Endodermal cell (in vitro differentiated cells): Measurements from ENCODE around the gene ARHGAP45. TPM values are rescaled to one million over a fixed set of nuclear protein-coding genes. Genes with fewer than 3 reads are reported as not detected.

Source experiments
- DNase-seq: peaks from one replicate; pipeline ENCODE4 v3.0.0-alpha.2; 2017
- H3K27ac ChIP-seq: 2 replicates; pipeline ENCODE4 v1.5.1; 2013; ENCODE audit warnings: mild to moderate bottlenecking, low read depth, low read length, moderate library complexity
- H3K27me3 ChIP-seq: 2 replicates; pipeline ENCODE4 v1.6.1; 2013; ENCODE audit warnings: mild to moderate bottlenecking, low read length, moderate library complexity; ENCODE audit not compliant: insufficient read depth, control insufficient read depth, poor library complexity, severe bottlenecking
- H3K36me3 ChIP-seq: 2 replicates; pipeline ENCODE4 v1.7.0; 2013; ENCODE audit warnings: mild to moderate bottlenecking, low read length, moderate library complexity; ENCODE audit not compliant: control insufficient read depth, insufficient read depth
- H3K4me1 ChIP-seq: one replicate; pipeline ENCODE4 v1.7.0; 2013; ENCODE audit warnings: low read length; ENCODE audit not compliant: control insufficient read depth, insufficient read depth
- H3K4me3 ChIP-seq: 2 replicates; pipeline ENCODE4 v1.5.1; 2013; ENCODE audit warnings: mild to moderate bottlenecking, low read length, moderate library complexity
- H3K9ac ChIP-seq: 2 replicates; pipeline ENCODE4 v1.6.1; 2013; ENCODE audit warnings: mild to moderate bottlenecking, low read length, moderate library complexity; ENCODE audit not compliant: poor library complexity, severe bottlenecking; ENCODE audit errors: extremely low read depth
- H3K9me3 ChIP-seq: 2 replicates; pipeline ENCODE4 v1.6.1; 2013; ENCODE audit warnings: mild to moderate bottlenecking, low read length, moderate library complexity; ENCODE audit not compliant: control insufficient read depth
- H3K27ac Mint-ChIP-seq: 2 replicates; pipeline ENCODE4 v1.8.0; 2020; ENCODE audit warnings: mixed read lengths
- H3K27me3 Mint-ChIP-seq: 2 replicates; pipeline ENCODE4 v1.8.0; 2021; ENCODE audit warnings: mild to moderate bottlenecking, mixed read lengths; ENCODE audit not compliant: insufficient read depth
- H3K36me3 Mint-ChIP-seq: 2 replicates; pipeline ENCODE4 v1.8.0; 2020; ENCODE audit warnings: low read depth, mixed read lengths
- H3K4me1 Mint-ChIP-seq: 2 replicates; pipeline ENCODE4 v1.8.0; 2020; ENCODE audit warnings: mixed read lengths
- H3K4me3 Mint-ChIP-seq: 2 replicates; pipeline ENCODE4 v1.8.0; 2020; ENCODE audit warnings: mild to moderate bottlenecking, moderate library complexity, mixed read lengths
- H3K9me3 Mint-ChIP-seq: 2 replicates; pipeline ENCODE4 v1.8.0; 2020; ENCODE audit warnings: mild to moderate bottlenecking, mixed read lengths
- WGBS, 2 experiments: methylation state at CpG; one replicate each; pipeline versions ENCODE4 v1.1.5 to v1.1.7; 2013; ENCODE audit warnings: missing lambda C conversion rate in 2 of 2, mixed read lengths in 1 of 2; ENCODE audit not compliant: insufficient coverage in 1 of 2, insufficient read length in 1 of 2; 5-methylcytosine and 5-hydroxymethylcytosine counted together
- total RNA-seq, 2 donors: library from RNA; stranded (reverse); fragmentation: NEBNext Ultra II Directional in 1 of 2; extraction: Animal tissue kit (Norgen Biotek cat#: 25700) in 1 of 2; gene quantifications; 2 replicates in 1 of 2; 3 replicates in 1 of 2; pipeline ENCODE4 v1.2.1, GENCODE V29; 2021
- TF ChIP-seq, protein P1 (sequence below): fragments of 200-600 bp; sonication (generic); conservative IDR thresholded peaks from 2 replicates; pipeline ENCODE4 v1.5.0; 2021; ENCODE audit warnings: antibody characterized with exemption, mild to moderate bottlenecking

Gene ARHGAP45
- total RNA-seq, 2 donors from 2014 or later: 14.8 to 17.1 TPM

DNA sequence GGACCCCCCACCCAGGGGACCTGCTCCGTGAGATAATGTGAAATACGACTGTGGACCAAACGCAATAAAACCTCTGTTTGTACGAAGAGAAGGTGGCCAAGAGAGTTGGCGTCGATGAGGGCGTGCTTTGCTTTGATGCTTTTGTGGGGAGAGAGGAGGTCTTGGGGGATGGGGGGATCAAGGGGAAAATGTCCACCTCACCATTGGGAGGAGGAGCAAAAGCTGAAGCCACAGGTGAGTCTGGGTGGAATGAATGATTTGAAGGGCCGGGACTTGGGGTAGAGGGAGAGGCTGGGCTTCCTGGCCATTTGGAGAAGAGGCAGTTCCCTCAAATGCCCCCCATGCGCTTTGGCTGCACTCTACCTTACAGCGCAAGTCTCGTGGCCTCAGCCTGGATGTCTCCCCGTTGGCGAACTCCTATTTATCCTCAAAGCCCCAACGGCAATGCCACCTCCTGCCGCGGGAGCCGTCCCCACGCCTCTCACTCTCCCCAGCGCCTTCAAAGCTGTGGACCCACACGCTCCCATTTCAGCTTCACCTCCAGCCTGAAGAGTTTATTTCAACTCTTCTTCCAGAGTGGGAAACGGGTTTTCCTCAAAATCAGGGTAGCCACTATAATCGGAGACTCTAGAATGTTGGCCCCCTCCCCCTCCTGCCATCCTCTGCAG, 27.9 kb upstream of the ARHGAP45 start:
- Histone ChIP-seq H3K9me3 (no peaks in the 10 kb centered on the region), H3K27me3 (no peaks in the 10 kb centered on the region), H3K36me3 (peaks cover 41% of the 10 kb centered on the region), H3K4me1 (no peaks in the 10 kb centered on the region), H3K4me3 (peak overlapping the region; percentile 91), H3K27ac (no peak overlapping the region), H3K9ac (peak overlapping the region; percentile 35)
- DNase-seq: peak; percentile 76
- H3K27me3 Mint-ChIP-seq: no peaks in the 10 kb centered on the region
- peak overlapping the region; percentile 59 for H3K27ac Mint-ChIP-seq
- H3K4me1 Mint-ChIP-seq: peaks cover 7% of the 10 kb centered on the region
- WGBS, 2 experiments: 72% methylated on average over 18 to 22 of the region's 22 CpGs
- H3K4me3 Mint-ChIP-seq: peak overlapping the region; percentile 82
- TF ChIP-seq, protein P1, sequence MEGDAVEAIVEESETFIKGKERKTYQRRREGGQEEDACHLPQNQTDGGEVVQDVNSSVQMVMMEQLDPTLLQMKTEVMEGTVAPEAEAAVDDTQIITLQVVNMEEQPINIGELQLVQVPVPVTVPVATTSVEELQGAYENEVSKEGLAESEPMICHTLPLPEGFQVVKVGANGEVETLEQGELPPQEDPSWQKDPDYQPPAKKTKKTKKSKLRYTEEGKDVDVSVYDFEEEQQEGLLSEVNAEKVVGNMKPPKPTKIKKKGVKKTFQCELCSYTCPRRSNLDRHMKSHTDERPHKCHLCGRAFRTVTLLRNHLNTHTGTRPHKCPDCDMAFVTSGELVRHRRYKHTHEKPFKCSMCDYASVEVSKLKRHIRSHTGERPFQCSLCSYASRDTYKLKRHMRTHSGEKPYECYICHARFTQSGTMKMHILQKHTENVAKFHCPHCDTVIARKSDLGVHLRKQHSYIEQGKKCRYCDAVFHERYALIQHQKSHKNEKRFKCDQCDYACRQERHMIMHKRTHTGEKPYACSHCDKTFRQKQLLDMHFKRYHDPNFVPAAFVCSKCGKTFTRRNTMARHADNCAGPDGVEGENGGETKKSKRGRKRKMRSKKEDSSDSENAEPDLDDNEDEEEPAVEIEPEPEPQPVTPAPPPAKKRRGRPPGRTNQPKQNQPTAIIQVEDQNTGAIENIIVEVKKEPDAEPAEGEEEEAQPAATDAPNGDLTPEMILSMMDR: no peak
- H3K9me3 Mint-ChIP-seq: no peaks in the 10 kb centered on the region
- peaks cover 39% of the 10 kb centered on the region for H3K36me3 Mint-ChIP-seq

DNA sequence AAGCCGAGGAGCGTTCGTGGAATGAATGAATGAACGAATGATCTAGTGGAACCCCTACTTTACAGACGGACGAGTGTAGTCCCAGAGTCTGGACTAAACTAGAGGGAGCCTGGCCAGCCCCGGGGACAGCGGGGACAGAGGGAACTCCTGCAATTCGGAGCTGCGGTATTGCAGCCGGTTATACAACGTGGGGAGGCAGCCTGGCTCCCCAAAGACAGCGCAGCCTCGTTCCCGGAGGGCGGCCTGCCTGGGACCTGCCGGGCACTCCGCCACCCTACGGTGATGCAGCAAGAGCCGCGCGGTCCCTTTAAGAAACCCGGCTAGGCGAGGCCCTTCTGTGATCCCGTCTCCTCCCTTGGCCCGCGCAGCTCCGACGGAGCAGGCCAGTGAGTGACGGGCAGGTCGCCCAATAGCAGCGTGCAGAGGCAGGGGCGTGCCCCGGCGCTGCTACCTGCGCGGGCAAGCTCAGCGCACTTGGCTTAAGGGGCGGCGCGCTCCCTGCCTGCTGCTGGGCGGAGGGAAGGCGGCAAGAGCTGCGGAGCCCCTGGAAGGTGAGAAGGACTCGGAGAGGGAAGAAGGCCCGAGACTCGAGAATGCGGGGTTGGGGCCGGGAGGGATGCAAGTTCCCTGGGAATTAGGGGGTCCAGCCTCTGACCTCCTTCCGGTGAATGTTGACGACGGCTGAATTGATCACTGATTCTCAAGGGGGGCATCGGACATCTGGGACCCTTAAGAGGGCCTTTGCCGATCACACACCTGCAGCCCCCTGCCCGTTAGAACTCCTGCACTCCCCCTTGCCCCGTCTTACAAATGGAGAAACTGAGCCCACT, 27.1 kb upstream of the ARHGAP45 start, which contains the start of gene ABCA7:
Gene ABCA7, plus strand, starts transcription at position 462 of the 830 bp plus-strand sequence. CDS start 1,255 bp downstream, outside the sequence.
- Mint-ChIP-seq H3K27ac (peak within 1 kb of the TSS; percentile 93), H3K9me3 (no peaks in the 10 kb centered on the region), H3K27me3 (no peaks in the 10 kb centered on the region), H3K4me3 (peak within 1 kb of the TSS; percentile 82), H3K36me3 (peaks cover 40% of the 10 kb centered on the region), H3K4me1 (peaks cover 7% of the 10 kb centered on the region)
- Histone ChIP-seq H3K27me3 (no peaks in the 10 kb centered on the region), H3K9ac (peak within 1 kb of the TSS; percentile 71), H3K4me3 (peak within 1 kb of the TSS; percentile 91), H3K4me1 (no peaks in the 10 kb centered on the region), H3K36me3 (peaks cover 45% of the 10 kb centered on the region), H3K27ac (no peak within 1 kb of the TSS), H3K9me3 (no peaks in the 10 kb centered on the region)
- 5 to 8% methylated on average over 28 to 56 of the region's 56 CpGs for WGBS, 2 experiments
- TF ChIP-seq, protein P1: no peak
- peak; percentile 100 for DNase-seq

DNA sequence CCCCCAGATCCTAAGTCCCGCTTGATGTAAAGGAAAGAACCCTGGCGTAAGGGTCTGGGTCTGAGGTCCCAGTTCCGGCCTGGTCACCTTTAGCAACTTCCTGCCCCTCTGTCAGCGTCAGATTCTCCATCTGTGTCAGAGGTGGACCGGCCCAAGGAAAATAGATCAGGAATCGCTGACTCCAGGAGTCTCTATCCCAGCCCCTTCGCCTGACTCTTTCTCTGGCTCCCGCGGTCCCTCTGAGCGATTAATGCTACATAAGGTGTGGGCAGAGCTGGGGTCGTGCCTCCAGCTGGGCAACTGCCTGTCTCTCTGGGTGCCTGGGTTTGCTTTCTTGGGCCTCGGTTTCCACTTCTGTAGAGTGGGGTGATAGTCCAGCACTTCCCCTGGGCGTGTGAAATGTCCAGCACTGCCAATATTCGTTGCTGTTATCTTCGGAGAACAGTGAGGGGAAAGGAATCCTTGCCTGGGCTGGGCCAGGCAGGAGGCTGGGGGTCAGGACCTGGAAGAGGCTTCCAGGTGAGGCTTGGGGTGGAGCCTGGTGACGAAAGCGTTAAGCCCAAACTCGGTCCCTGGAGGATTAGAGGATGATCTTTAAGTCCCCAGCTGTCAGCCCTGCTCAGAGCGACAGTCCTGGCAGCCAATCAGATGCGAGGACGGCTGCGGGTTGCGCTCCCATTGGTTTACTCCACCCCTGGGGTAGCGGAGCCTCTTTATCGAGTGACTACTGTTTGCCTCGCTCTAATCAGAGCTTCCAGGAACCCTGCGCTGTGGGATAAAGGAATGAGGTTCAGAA, 26.3 kb upstream of the ARHGAP45 start:
- Histone ChIP-seq H3K4me1 (no peaks in the 10 kb centered on the region), H3K9ac (peak overlapping the region; percentile 71), H3K27ac (no peak overlapping the region), H3K36me3 (peaks cover 43% of the 10 kb centered on the region), H3K9me3 (no peaks in the 10 kb centered on the region), H3K4me3 (peak overlapping the region; percentile 91), H3K27me3 (no peaks in the 10 kb centered on the region)
- Mint-ChIP-seq H3K27ac (peak overlapping the region; percentile 93), H3K4me3 (peak overlapping the region; percentile 82), H3K4me1 (peaks cover 7% of the 10 kb centered on the region), H3K36me3 (peaks cover 42% of the 10 kb centered on the region), H3K9me3 (no peaks in the 10 kb centered on the region), H3K27me3 (no peaks in the 10 kb centered on the region)
- TF ChIP-seq, protein P1: no peak
- 5 to 8% methylated on average over 20 to 27 of the region's 27 CpGs for WGBS, 2 experiments
- DNase-seq: peak; percentile 99
